Osteoblast (primary cell): ENCODE measurements around the gene AGMO. TPM values are rescaled to one million over a fixed set of nuclear protein-coding genes. Genes with fewer than 3 reads are reported as not detected.

Experiments
- DNase-seq: peaks from one replicate; pipeline ENCODE4 v3.0.0; 2011; ENCODE audit warnings: low spot score, mixed read lengths; ENCODE audit not compliant: insufficient read length; ENCODE audit errors: missing footprints
- H2AFZ ChIP-seq: 2 replicates; pipeline ENCODE4 v1.6.0; 2011; ENCODE audit warnings: mild to moderate bottlenecking, low read length
- H3K27ac ChIP-seq: 2 replicates; pipeline ENCODE4 v1.5.1; 2011; ENCODE audit warnings: mild to moderate bottlenecking, low read depth, low read length, moderate library complexity
- H3K27me3 ChIP-seq: 2 replicates; pipeline ENCODE4 v1.6.0; 2012; ENCODE audit warnings: mild to moderate bottlenecking, control low read depth, inconsistent platforms, low read length, moderate library complexity; ENCODE audit not compliant: insufficient read depth
- H3K36me3 ChIP-seq: 2 replicates; pipeline ENCODE4 v1.5.1; 2011; ENCODE audit warnings: mild to moderate bottlenecking, low read length, control low read depth, moderate library complexity; ENCODE audit not compliant: insufficient read depth
- H3K4me1 ChIP-seq: 2 replicates; pipeline ENCODE4 v1.5.1; 2011; ENCODE audit warnings: mild to moderate bottlenecking, low read length, control low read depth, moderate library complexity; ENCODE audit not compliant: insufficient read depth
- H3K4me2 ChIP-seq: 2 replicates; pipeline ENCODE4 v1.6.0; 2011; ENCODE audit warnings: mild to moderate bottlenecking, low read length; ENCODE audit not compliant: insufficient read depth
- H3K4me3 ChIP-seq: fragments of 200-600 bp; sonication (generic); 3 replicates; pipeline ENCODE4 v1.5.1; 2012; ENCODE audit warnings: mild to moderate bottlenecking, low read length, inconsistent platforms; ENCODE audit not compliant: insufficient read depth
- H3K79me2 ChIP-seq: 2 replicates; pipeline ENCODE4 v1.6.0; 2012; ENCODE audit warnings: mild to moderate bottlenecking, low read length, control low read depth, inconsistent platforms; ENCODE audit not compliant: insufficient read depth
- H3K9me3 ChIP-seq: 2 replicates; pipeline ENCODE4 v1.5.1; 2011; ENCODE audit warnings: low read depth, low read length, control low read depth
- H4K20me1 ChIP-seq: 2 replicates; pipeline ENCODE4 v1.6.0; 2012; ENCODE audit warnings: mild to moderate bottlenecking, low read length, control low read depth; ENCODE audit not compliant: insufficient read depth
- total RNA-seq: library from RNA; depleted of rRNA; stranded (reverse); fragments of >200 nt; gene quantifications from 2 replicates; pipeline ENCODE4 v1.2.3, GENCODE V29; 2012
- TF ChIP-seq, protein P1 (sequence below): IDR thresholded peaks from 2 replicates; pipeline ENCODE4 v1.5.1; 2011; ENCODE audit warnings: mild to moderate bottlenecking, low read depth, low read length, moderate library complexity; ENCODE audit errors: extremely low read depth

AGMO gene
- total RNA-seq, 1 donor, result under 0.01 TPM

DNA sequence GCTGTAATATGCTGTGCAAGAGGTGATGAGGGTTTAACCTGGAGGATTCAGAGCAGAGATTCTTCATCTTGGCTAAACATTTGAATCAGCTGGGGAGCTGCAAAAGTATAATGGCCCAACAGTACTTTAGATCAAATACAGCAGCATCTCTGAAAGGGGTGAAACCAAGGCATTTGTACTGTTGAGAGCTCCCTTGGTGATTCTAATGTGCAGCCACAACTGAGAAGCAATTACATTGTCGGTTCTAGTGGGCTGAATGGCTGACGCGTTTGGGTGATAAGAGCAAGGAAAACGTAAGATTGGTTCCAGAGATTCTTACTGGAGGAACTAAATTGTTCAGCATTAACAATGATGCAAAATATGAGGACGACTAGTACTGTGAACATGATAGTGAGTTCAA is 269.7 kb downstream of the AGMO start:
- Histone ChIP-seq H4K20me1 (no peaks in the 10 kb centered on the region), H3K27ac (no peak overlapping the region), H3K36me3 (no peaks in the 10 kb centered on the region), H3K27me3 (no peaks in the 10 kb centered on the region), H3K4me3 (no peak overlapping the region), H2AFZ (peak overlapping the region; percentile 4), H3K4me2 (no peak overlapping the region), H3K4me1 (no peaks in the 10 kb centered on the region), H3K79me2 (no peaks in the 10 kb centered on the region), H3K9me3 (no peaks in the 10 kb centered on the region)
- no peak for DNase-seq
- TF ChIP-seq, protein P1, sequence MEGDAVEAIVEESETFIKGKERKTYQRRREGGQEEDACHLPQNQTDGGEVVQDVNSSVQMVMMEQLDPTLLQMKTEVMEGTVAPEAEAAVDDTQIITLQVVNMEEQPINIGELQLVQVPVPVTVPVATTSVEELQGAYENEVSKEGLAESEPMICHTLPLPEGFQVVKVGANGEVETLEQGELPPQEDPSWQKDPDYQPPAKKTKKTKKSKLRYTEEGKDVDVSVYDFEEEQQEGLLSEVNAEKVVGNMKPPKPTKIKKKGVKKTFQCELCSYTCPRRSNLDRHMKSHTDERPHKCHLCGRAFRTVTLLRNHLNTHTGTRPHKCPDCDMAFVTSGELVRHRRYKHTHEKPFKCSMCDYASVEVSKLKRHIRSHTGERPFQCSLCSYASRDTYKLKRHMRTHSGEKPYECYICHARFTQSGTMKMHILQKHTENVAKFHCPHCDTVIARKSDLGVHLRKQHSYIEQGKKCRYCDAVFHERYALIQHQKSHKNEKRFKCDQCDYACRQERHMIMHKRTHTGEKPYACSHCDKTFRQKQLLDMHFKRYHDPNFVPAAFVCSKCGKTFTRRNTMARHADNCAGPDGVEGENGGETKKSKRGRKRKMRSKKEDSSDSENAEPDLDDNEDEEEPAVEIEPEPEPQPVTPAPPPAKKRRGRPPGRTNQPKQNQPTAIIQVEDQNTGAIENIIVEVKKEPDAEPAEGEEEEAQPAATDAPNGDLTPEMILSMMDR, result no peak

DNA sequence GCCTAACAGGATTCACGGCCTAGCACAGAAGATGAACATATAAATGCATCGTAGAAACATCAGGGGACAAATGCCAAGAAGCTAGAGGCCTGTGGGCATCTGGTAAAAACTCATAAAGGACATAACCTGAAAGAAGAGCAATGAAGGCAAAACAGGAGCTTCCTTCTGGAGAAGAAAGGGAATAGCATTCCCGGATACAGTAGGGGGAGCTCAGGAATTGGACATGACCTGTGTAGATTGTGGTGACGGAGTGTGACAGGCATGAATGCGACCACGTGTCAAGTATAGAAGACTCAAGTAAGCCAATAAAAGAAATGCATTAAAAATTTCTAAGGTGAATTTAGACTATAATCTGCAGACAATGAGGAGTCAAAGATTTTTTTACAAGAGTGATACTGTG is 270.1 kb downstream of the AGMO start:
- no peak overlapping the region for H3K27ac ChIP-seq
- H3K79me2 ChIP-seq, result no peaks in the 10 kb centered on the region
- no peak overlapping the region for H3K4me2 ChIP-seq
- peak overlapping the region; percentile 54 for H2AFZ ChIP-seq
- H3K9me3 ChIP-seq, result no peaks in the 10 kb centered on the region
- H4K20me1 ChIP-seq, result no peaks in the 10 kb centered on the region
- H3K36me3 ChIP-seq, result no peaks in the 10 kb centered on the region
- H3K4me1 ChIP-seq, result no peaks in the 10 kb centered on the region
- TF ChIP-seq, protein P1, result no peak
- no peak overlapping the region for H3K4me3 ChIP-seq
- no peak for DNase-seq
- no peaks in the 10 kb centered on the region for H3K27me3 ChIP-seq

DNA sequence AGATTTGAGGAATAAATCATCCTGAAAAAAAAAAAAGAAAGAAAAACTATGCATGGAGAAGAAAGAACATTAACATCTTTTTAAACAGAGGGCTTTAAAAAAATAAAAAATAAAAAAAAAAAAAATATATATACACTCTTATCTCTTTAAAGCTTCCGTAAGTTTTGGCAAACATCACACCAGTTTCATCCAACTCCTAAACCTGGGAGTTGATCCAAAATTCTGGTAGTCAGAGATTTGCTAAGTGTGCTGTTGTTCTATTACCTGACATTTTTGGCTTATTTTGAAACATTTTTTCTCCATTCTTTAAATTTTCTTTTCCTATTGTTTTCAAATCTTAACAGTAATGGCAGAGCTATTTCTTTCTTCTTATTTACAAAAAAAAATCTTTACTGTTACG is 273.1 kb downstream of the AGMO start:
- TF ChIP-seq, protein P1, result no peak
- Histone ChIP-seq H3K79me2 (no peaks in the 10 kb centered on the region), H3K9me3 (no peaks in the 10 kb centered on the region), H3K4me2 (no peak overlapping the region), H3K4me3 (no peak overlapping the region), H4K20me1 (no peaks in the 10 kb centered on the region), H3K27ac (no peak overlapping the region), H3K4me1 (peaks cover 3% of the 10 kb centered on the region), H3K27me3 (no peaks in the 10 kb centered on the region), H3K36me3 (no peaks in the 10 kb centered on the region), H2AFZ (no peak overlapping the region)
- no peak for DNase-seq

DNA sequence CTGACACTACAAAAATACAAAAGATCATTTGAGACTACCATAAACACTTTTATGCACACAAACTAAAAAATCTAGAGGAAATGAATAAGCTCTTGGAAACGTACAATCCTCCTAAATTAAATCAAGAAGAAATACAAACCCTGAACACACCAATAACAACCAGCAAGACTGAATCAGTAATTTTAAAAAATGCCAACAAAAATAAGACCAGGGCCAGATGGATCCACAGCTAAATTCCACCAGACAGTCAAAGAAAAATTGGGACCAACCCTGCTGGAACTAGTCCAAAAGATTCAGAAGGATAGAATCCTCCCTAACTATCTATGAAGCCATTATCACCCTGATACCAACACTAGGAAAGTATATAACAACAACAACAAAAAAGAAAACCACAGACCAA is 277.4 kb downstream of the AGMO start:
- no peak overlapping the region for H3K27ac ChIP-seq
- no peaks in the 10 kb centered on the region for H3K9me3 ChIP-seq
- no peaks in the 10 kb centered on the region for H3K79me2 ChIP-seq
- peaks cover 3% of the 10 kb centered on the region for H3K4me1 ChIP-seq
- no peak overlapping the region for H3K4me3 ChIP-seq
- no peak for DNase-seq
- peak overlapping the region; percentile 3 for H3K4me2 ChIP-seq
- TF ChIP-seq, protein P1, result no peak
- H3K27me3 ChIP-seq, result no peaks in the 10 kb centered on the region
- H4K20me1 ChIP-seq, result no peaks in the 10 kb centered on the region
- H3K36me3 ChIP-seq, result no peaks in the 10 kb centered on the region
- no peak overlapping the region for H2AFZ ChIP-seq
